ENCODE results near the gene PROS1.

PROS1 gene
- 0 to 0.18 (median 0) reads per million in 3 experiments for total RNA-seq

GRCh38 chr3:93973131-93974126, at the start of gene PROS1:
TSS of gene PROS1 (minus strand) at chr3:93973896. CDS start at chr3:93973749, 147 bp downstream.
- DNase-seq: peak; percentile 21

- no peak for DNase-seq
Measured at GRCh38 chr3:94020293-94020692, 46.6 kb upstream of the PROS1 start.

GRCh38 chr3:94019659-94020058, 46.0 kb upstream of the PROS1 start:
- DNase-seq: no peak

GRCh38 chr3:94015025-94015424, 41.3 kb upstream of the PROS1 start:
- no peak for DNase-seq

- DNase-seq: no peak
Measured at GRCh38 chr3:94012185-94012584, 38.5 kb upstream of the PROS1 start.

- DNase-seq: no peak
Measured at GRCh38 chr3:94011233-94011711, 37.6 kb upstream of the PROS1 start.

GRCh38 chr3:94009608-94010007, 35.9 kb upstream of the PROS1 start:
- DNase-seq: no peak

- DNase-seq: no peak
Measured at GRCh38 chr3:94008253-94008652, 34.6 kb upstream of the PROS1 start.

- peak; percentile 38 for DNase-seq
Measured at GRCh38 chr3:94004301-94004910, 30.7 kb upstream of the PROS1 start.

GRCh38 chr3:94001827-94002495, 28.3 kb upstream of the PROS1 start:
- DNase-seq: no peak

- no peak for DNase-seq
Measured at GRCh38 chr3:94001191-94001590, 27.5 kb upstream of the PROS1 start.

GRCh38 chr3:93994056-93994455, 20.4 kb upstream of the PROS1 start:
- DNase-seq: no peak

GRCh38 chr3:93992207-93992606, 18.5 kb upstream of the PROS1 start:
- no peak for DNase-seq

- no peak for DNase-seq
Measured at GRCh38 chr3:93991631-93992030, 17.9 kb upstream of the PROS1 start.

GRCh38 chr3:93989241-93989640, 15.5 kb upstream of the PROS1 start:
- no peak for DNase-seq

- DNase-seq: no peak
Measured at GRCh38 chr3:93988764-93989163, 15.1 kb upstream of the PROS1 start.

GRCh38 chr3:93988283-93988682, 14.6 kb upstream of the PROS1 start:
- DNase-seq: no peak

GRCh38 chr3:93984618-93985017, 10.9 kb upstream of the PROS1 start:
- no peak for DNase-seq

- DNase-seq: no peak
Measured at GRCh38 chr3:93983408-93983807, 9.7 kb upstream of the PROS1 start.

GRCh38 chr3:93981649-93982048, 8.0 kb upstream of the PROS1 start:
- DNase-seq: no peak

- peak; percentile 94 for DNase-seq
Measured at GRCh38 chr3:93979850-93980676, 6.4 kb upstream of the PROS1 start, which contains the start of gene ARL13B. TSS of gene ARL13B (plus strand) at chr3:93980155. CDS start at chr3:93980424, 269 bp downstream.

- DNase-seq: no peak
Measured at GRCh38 chr3:93969997-93970396, 3.7 kb downstream of the PROS1 start.

Data from central memory CD4-positive, alpha-beta T cell (primary cell).